Activated CD8-positive, alpha-beta memory T cell treated with anti-CD3 and anti-CD28 coated beads, Interleukin-2, amount 50 U/mL, for 48 hours (primary cell): ENCODE data around the gene GBGT1.

Source experiments
- DNase-seq: peaks from one replicate; pipeline ENCODE4 v3.0.0-alpha.2; 2020

GBGT1 gene

DNA sequence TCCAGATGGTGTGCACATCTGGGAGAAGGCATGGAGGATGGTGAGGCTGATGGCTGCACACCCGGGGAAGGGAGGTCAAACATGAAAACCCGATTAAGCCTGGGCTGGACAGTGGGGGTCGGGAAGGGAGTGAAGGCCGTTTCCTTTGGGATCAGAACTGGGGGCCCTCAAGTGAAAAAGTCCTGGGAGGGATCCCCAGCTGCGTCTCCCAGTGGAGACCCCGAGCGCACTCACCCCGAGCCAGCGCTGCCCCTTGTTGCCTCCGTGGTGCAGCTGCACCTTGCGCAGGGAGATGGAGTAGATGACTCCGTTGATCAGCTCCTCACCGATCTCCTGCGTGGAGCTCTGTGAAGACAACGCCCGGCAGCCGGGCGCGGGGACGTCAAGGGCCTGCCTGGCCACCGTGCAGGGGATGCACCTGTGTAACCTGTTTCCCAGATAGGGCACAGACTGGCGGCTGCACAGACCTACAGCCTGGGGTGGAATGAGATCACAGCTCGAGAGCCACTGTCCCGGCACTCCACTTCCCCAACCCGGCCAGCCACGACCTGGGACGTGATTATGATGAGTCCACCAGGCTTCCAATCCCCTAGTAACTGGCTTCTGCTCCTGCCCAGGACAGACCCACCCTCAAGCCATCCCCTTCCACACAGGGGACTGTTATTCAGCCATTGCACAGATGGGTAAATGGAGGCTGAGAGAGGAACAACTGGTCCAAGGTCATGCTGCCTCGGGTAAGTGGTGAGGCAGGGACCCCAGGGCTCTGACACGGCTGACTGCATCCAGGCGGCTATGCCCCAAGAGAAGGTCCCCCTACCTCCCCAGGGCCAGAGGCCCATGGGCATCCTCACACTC lies 51.7 kb downstream of the GBGT1 start:
- no peak for DNase-seq

DNA sequence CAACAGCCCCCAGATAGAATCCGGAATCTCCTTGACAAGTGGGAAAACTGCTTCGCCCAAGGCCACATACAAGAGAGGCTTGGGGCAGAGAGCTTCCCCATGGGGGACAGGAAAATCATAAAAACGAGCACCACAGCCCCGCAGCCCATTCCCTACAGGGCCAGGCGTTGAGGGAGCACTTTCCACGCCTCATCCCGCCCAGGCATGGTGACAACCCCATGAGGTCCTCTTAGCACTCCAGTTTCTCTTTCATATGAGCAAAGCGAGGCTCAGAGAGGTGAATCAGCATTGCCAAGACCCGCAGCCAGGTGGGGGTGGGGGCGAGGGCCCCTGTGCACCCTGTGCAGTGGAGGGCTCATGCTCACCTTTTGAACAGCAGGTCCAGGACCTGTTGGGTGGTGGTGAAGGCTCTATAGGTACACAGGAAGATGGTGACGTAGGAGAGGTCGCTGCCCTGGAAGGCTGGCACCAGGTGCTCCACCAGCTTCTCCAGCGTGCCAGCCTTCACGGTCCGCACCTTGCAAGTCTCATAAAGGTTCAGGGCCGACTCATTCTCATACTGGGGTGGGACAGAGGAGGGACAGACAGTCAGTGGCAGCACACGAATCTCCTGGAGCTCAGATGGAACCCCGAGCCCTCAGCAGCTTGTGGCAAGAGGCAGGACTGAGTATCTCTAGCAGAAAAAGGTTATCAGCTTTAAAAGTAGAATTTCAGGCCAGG lies 53.6 kb downstream of the GBGT1 start:
- no peak for DNase-seq

DNA sequence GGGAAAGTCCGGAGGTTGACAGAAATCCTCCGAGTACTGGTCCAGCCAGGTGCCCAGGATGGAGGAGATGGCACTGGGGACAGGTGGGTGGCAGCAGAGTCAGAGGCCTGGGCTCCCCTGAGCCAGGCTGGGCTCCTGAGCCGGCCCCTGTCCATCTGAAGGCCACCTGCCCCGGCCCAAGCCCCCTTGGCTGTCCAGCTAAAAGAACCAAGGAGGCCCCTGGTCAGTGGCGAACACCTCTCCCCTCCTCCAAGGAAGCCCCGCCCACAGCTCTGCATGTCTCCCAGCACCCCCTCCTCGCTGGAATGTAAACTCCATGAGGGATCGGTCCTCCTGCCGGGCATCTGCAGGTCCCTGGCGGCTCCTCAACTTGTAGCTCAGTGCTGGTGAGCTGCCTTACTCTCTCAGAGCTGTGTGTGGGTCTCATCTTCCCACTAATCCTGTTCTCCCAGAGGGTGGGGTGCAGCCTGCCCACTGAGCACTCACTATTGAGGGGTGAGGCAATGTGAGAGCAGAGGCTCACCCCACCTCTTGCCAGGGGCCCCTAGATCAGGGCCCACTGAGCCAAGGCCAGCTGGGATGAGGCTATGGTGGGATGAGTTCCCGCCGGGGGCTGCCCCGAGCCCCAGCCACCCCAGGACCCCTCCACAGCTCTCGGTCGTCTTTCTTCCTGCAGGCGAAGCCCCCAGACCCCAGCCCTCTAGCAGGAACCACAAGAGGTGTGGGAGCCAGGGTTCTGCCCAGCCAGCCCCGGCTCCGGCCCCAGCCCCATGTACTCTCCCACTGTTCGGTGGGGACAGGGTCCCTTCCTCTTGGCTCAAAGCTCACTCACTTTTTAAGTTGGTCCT lies 54.7 kb downstream of the GBGT1 start:
- no peak for DNase-seq

DNA sequence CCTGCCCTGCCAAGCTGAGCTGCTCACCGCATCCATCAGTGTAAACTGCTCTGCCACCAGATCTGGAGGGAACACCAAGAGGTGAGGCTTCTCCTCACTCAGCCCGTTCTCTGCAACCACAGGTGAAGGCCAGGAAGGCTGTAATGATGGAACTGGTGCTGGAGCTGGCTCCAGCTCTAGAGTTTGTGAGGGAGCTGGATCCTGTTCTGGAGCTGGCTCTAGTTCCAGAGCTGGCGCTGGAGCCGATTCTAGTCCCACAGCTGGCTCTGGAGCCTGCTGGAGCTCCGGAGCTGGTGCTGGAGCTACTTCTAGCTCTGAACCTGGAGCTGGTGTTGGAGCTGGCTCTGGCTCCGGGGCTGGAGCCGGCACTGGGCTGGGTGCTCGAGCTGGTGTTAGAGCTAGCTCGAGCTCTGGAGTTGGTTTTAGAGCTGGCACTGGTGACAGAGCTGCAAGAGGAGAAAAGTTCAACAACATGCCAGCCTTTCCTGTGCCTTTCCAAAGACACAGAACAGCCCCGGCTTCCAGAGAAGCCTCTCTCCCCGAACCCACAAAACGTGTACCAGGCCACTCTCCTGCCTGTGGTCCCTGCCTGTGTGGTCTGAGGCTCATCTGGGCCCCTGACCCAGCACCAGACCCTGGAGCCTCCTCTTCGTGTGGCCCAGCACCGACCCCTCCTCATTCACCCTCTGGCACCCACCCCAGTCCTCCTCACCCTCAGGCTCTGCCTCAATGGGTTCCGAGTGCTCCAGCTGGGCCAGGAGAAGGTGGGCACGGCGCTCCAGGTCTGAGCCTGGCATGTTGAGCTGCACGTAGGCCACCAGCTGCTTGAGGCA lies 55.5 kb downstream of the GBGT1 start:
- DNase-seq: no peak

DNA sequence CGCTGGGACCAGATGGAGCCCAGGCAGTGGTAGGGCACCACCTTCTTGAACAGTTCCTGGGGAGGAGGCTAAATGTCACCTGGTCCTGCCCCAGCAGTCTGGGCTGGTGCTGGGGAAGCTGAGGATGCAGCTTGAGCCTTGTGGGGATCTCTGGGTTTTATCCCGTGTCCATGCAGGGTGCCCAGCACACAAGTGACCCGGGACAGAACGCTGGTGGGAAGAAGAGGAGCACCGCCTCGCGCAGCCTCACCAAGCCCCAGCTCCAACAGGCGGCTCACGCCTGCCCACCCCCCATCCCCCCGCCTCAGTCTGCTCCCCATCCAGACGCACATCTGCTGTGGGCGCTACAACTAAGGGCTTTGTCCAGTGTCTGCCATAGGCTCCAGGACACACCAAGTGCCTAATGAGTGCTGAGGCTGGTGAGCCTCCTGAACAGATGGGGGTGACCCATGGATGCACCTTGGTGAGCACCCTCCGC lies 56.4 kb downstream of the GBGT1 start:
- DNase-seq: no peak

DNA sequence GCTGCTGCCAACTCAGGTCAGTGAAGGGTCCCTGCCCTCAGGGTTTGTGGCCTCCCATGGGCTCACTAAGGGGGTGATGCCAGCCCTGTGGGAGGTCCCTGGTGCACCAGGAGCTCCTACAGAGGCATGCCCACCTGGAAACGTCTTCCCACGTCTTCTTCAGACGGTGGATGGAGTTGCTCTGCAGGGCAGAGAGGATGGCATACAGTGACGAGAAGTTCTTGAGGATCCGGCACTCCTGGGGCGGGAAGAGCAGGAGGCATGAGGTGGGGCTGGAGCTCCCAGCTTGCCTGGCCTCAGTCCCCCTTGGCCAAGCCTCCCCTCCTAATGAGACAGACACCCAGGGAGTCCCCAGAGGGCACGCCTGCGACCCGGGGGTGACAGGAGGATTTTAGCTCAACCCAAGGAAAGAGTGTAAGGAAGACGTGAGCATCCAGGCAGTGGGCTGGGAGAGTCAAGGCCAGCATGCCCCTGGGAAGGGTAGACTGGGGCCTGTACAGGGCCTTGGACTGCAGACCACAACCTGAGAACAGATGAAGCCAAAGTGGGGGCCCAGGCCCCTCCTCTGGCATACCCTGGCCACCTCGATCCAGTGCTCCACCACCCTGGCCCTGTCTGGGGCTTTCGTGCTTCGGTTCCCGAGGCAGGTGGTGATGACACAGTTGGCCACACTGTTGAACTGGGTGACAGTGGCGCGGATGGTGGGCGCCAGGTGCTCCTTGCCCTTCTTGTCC lies 57.0 kb downstream of the GBGT1 start:
- no peak for DNase-seq

DNA sequence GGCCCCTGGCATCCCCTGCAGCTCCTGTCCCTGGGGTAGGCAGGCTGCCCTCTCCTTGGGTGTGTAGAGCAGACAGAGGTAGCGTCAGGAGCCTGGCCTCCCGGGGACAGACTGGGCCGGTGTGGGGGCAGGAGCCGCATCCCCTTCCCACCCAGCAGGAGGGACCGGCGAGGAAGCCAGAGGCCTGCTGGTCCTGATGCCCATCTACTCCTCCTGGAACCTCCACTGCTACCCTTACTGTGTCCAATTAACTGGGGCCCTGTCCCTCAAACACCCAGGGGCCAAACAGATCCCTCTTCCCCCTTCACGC lies 58.3 kb downstream of the GBGT1 start:
- DNase-seq: no peak

DNA sequence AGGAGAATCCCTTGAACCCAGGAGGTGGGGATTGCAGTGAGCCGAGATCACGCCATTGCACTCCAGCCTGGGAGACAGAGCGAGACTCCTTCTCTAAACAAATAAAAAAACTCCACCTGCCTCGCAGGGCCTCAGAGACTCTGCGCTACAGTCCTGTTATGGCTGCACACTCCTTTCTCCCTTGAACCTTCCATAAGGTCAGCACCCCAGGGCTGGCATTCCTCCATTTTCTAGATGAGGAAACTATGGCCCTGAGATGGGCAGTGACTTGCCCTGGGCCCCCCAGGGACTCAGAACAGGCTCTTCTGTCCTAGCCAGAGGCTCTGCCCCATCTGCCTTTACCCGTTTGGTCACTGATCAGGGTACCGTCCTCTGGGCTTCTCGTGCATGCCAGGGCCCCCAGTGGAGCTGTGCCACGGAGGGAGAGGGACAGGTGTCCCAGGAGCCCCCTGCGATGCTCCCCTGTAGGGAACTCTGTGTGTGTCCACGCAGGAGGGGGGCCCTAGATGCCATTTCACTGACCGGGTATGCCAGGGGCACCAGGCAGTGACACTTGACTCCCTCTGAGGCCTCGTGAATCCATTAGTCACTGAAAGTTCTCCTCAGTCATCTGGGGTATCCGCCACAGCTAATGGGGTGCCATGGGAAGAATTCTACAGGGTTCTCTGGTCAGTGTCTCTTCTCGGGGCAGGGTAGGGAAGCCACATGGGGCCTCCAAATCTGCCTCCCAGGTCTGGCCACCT lies 58.8 kb downstream of the GBGT1 start:
- no peak for DNase-seq

DNA sequence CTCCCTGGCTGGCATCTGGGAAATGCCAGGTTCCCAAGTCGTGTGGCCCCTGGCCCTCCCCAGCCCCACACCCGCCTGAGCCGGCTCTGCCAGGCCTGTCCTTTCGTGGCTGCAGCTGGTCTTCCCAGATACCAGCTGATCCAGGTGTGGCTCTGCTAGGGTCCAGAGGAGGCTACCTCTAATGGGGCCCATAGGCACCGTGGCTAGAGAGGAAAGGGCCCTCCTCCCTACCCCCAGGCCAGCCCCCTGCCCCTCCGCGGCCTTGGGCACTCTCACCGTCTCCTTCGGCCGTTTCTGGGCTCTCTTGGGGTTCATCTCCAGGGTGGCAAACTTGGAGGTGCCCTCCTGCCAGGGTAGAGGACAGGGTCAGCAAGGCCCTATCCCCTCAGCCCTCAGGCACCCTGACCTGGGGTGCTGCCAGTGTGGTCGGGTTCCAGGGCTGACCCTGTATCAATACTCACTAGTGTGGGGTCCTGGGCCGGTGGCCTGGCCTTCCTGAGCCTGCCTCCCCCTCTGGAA lies 59.7 kb downstream of the GBGT1 start:
- no peak for DNase-seq

DNA sequence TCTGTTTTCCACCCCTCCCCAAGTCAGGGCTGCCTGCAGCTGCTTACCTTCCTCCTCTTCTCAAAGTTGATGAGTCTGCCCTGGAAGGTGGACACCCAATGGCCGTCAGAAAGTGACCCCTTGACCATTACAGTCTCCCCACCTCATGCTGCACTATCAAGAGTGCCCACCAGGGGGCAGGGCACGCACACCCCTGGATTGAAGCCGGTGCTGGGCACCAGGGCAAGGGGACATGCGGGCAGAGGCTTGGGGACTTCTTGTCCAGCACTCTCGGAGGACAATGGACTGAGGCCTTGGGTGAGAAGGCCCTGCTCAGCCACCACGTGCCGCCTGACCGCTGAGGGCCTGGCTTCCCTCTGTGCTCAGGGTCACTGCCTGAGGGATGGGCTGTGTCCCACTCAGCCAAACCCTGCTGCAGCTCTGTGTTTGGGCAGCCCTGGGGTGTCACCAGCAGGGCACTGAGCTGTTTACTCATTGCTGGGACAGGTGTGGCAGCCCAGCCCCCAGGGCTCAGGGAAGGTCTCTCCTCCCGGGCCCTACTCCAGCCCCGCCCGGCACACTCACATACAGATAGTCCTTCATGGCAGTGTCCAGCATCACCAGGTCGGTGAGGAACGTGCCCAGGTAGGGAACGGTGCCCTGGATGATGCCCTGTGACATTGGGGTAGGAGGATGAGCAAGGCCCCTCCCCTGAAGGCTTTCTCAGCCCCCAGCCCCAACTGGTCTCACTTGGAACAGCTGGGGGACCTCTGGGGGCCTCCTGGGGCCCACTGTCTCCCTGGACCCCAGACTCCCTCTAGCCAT lies 60.3 kb downstream of the GBGT1 start:
- DNase-seq: peak; percentile 83
